CD4-positive, alpha-beta T cell treated with Interleukin-6 for 4 hours (primary cell): ENCODE results near the gene KLK7.
"Not testable (repeated sequence)": the region's sequence is repeated elsewhere in the genome, so short reads cannot be mapped to it uniquely, and the experiment has no call there.

ENCODE experiments used
- DNase-seq: peaks from one replicate; pipeline ENCODE4 v3.0.0-alpha.2; 2020; ENCODE audit warnings: mixed read lengths

The KLK7 gene

GRCh38 chr19:50974702-50975556 lies 8.8 kb downstream of the KLK7 start:
- no peak for DNase-seq

- no peak for DNase-seq
Measured at GRCh38 chr19:50972795-50973376, 10.8 kb downstream of the KLK7 start.

GRCh38 chr19:50969810-50970209 lies 13.9 kb downstream of the KLK7 start:
- not testable (repeated sequence) for DNase-seq

DNA sequence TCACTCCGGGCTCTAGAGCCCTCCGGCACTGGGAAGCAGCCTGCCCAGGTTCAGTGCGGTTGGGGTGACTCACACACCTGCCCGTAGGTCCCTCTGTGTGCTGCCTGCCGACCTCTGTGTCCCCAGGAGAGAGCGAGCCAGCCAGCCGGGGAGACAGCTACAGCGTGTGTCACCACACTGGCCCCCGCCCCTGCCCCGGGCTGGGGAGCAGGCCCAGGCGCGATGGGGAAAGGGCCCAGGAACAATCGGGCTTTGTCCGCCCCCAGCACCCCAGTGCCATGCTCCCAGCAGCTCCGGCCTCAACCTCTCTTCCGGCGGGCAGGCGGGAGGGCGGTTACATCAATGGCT lies 14.3 kb downstream of the KLK7 start, which contains the start of gene KLK6:
Gene KLK6, minus strand, starts transcription at position 179 of the 348 bp plus-strand sequence. CDS start 1,487 bp downstream, outside the sequence.
- no peak for DNase-seq

DNA sequence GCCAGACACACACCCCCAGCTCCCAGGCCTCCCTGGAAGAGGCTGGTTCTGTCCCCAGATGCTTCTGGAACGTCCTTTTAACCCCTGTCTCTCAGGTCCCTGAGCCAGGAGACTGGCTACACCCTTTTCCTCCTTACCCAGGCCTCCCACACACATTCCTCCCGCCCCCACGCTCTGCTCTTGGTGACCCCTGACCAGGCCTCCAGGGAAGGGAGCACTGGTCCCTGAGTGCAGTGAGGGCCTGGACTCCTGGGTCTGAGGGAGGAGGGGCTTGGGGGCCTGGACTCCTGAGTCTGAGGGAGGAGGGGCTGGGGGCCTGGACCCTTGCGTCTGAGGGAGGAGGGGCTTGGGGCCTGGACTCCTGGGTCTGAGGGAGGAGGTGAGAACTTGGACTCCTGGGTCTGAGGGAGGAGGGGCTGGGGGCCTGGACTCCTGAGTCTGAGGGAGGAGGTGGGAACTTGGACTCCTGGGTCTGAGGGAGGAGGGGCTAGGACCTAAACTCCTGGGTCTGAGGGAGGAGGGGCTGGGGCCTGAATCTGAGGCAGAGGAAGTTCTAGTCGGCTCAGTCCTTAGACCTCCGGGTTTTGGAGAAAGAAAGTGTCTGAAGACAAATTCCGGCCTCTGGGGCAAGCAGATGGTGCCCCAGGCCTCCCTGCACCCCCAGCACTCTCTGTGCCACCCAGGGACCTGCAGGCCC lies 14.9 kb downstream of the KLK7 start:
- no peak for DNase-seq

GRCh38 chr19:50967929-50968715 lies 15.6 kb downstream of the KLK7 start:
- no peak for DNase-seq

DNA sequence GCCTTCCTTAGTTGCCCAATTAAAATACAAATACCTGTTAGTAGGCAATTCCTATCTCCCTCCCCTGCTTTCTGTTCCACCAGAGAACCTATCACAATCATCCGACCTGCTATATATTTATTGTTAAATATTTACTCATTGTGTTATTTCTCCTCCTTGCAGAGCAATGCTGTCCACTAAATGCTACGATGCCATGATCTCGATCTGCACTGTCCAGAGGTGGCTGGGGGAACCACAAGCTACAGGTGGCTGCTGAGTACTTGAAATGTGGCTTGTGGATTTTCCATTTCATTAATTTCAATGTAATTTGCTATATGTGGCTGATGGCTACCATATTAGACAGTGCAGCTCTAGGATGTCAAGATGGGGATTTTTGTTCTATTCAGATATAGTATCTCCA lies 19.5 kb downstream of the KLK7 start:
- no peak for DNase-seq

GRCh38 chr19:50963381-50963780 lies 20.3 kb downstream of the KLK7 start:
- no peak for DNase-seq

GRCh38 chr19:50962245-50962644 lies 21.5 kb downstream of the KLK7 start:
- DNase-seq, result no peak

DNA sequence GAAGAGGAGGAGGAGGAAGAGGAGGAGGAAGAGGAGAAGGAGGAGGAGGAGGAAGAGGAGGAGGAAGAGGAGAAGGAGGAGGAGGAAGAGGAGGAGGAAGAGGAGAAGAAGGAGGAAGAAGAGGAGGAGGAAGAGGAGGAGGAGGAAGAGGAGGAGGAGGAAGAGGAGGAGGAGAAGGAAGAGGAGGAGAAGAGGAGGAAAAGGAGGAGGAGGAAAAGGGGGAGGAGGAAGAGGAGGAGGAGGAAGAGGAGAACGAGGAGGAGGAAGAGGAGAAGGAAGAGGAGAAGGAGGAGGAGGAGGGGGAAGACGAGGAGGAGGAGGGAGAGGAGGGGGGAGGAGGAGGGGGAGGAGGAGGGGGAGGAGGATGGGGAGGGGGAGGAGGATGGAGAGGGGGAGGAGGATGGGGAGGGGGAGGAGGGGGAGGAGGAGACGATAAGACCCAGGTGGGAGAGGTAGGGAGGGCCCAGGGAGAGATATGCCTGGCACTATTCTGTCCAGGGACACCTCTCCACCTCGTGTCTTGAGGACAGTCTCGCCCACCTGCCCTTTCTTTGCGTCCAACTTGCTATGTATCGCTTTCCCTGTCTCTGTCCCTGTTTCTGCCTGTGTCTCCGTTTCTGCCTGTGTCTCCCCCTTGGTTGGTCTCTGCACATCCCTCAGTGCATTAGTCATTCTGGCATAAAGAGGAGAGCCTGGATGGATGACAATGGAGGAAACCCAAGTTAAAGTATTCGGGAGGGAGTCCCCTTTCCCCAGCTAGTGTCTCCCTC lies 23.8 kb downstream of the KLK7 start:
- DNase-seq, result no peak

- DNase-seq, result no peak
Measured at GRCh38 chr19:50957587-50957986, 26.1 kb downstream of the KLK7 start.

GRCh38 chr19:50952910-50953309 lies 30.8 kb downstream of the KLK7 start, which contains the start of gene KLK5:
Gene KLK5 (minus strand): TSS chr19:50953038. CDS start chr19:50952657, 381 bp downstream.
- DNase-seq, result no peak

DNA sequence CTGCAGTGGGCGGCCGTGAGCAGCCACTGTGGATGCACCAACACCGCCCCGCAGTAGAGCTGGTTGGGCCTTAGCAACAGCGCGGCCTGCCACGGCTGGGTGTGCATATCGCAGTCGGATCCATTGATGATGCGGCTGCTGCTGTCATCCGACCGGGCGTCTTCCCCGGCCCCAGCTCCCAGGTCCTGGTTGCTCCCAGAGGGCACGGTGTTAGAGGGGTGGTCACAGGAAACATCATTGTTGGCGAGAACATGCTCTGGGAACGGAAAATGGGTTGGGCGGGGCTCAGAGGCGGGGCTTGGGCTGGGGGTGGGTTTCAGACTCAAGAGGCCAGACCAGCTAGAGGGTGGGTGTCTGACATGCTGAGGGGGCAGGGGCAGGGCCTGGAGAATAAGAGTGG lies 33.9 kb downstream of the KLK7 start:
- no peak for DNase-seq

DNA sequence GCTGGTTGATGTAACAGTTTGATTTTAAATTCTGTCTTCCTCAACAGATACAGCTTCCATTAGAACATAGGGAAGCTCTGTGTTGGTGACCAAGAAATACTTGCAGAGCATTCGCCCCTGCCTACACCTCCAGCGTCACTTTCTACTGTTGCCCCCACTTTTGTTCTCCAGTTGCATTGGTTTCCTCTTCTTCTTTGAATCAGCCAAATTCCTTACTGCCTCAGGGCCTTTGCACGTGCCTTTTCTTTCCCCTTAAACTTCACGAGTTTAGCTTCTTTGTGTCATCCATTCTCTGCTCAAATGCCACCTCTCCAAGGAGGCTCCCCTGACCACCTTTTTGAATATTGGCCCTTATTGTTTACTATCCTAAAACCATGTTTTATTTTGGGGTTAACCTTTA lies 36.6 kb downstream of the KLK7 start:
- no peak for DNase-seq

- DNase-seq, result no peak
Measured at GRCh38 chr19:50944795-50945194, 38.9 kb downstream of the KLK7 start.

DNA sequence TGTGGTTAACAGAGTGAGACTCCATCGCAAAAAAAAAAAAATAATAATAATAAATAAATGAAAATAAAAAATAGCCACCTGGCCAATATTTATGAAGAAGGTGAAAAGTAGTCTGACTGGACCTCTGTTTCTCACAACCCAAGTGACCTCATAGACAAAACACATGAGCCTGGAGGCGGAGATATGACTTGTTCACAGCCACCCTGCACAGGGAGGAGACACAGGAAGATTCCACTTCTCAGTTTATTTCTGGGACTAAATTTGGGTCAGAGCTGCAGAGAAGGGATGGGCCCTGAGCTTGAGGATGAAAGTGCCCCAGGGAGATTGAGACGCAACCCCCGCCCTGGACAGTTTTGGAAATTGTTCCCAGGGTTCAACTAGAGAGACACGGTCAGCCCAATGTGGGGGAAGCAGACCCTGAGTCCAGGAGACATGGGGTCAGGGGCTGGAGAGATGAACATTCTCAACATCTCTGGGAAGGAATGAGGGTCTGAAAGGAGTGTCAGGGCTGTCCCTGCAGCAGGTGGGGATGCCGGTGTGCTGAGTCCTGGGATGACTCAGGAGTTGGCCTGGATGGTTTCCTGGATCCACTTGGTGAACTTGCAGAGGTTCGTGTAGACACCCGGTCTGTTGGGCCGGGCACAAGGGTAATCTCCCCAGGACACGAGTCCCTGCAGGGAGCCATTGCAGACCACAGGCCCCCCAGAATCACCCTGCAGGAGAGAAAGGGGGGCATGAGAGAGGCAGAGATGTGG lies 40.5 kb downstream of the KLK7 start:
- DNase-seq, result no peak

GRCh38 chr19:50939596-50939995 lies 44.1 kb downstream of the KLK7 start:
- no peak for DNase-seq

DNA sequence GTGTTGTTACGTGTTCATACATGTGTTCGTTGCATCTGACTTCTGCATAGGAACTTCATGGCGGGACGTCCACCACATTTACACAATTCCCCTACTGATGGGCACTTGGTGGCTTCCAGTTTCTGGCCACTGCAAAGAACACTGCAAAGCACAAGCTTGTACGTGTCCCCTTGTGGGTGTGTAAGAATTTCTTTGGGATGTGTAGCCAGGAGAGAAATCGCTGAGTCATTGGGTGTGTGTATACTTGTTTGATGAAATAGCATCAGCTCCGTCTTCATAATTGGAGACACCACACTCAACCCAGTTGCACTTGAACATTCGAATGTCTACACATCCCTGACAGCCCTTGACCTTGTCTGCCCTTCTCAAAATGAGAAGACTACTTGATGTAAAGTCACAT lies 50.1 kb downstream of the KLK7 start:
- DNase-seq, result no peak

- no peak for DNase-seq
Measured at GRCh38 chr19:50932690-50933083, 51.0 kb downstream of the KLK7 start.

- DNase-seq, result no peak
Measured at GRCh38 chr19:50932018-50932689, 51.6 kb downstream of the KLK7 start.

DNA sequence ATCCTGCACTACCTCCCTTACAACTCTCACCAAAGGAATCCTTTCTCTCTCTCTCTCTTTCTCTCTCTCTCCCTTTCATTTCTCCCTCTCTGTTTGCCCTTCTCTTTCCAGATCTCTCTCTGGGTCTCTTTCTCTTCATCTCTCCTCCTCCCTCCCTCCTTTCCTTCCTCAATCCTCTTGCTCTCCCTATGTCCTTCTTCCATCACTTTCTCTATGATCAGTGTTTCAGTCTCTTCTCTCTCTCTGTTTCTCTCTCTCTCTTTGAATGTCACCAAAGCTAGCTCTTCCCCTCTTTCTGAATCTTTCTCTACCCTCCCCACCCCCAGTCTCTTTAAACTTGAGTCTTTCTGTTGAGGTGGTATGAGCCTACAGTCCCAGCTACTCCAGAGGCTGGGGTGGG lies 52.7 kb downstream of the KLK7 start:
- no peak for DNase-seq
